PFSK-1 (cell line): ENCODE data around the gene DECR2.

Source experiments
- FOXP2 ChIP-seq: optimal IDR thresholded peaks from 2 replicates; pipeline ENCODE3; 2011; ENCODE audit warnings: borderline replicate concordance, control low read depth, inconsistent platforms; ENCODE audit not compliant: insufficient read depth; ENCODE audit errors: extremely low read length, extremely low read depth
- POLR2AphosphoS5 ChIP-seq: IDR thresholded peaks from 2 replicates; pipeline ENCODE4 v1.6.1; 2012; ENCODE audit warnings: low read depth, mild to moderate bottlenecking, control low read depth, low read length, moderate library complexity
- SIN3A ChIP-seq: IDR thresholded peaks from 2 replicates; pipeline ENCODE4 v1.6.1; 2012; ENCODE audit warnings: mild to moderate bottlenecking, low read length, moderate library complexity, borderline replicate concordance; ENCODE audit not compliant: insufficient read depth
- TAF1 ChIP-seq: IDR thresholded peaks from 2 replicates; pipeline ENCODE4 v1.6.1; 2012; ENCODE audit warnings: low read length, control low read depth, borderline replicate concordance; ENCODE audit not compliant: insufficient read depth
- TF ChIP-seq, protein P1 (sequence below), 2 experiments: IDR thresholded peaks; 2 replicates each; pipeline versions ENCODE4 v1.6.1 to v1.8.0; 2011 to 2012; ENCODE audit warnings: low read depth in 2 of 2, low read length in 2 of 2, control low read depth in 1 of 2, inconsistent platforms in 1 of 2, mild to moderate bottlenecking in 1 of 2, moderate library complexity in 1 of 2; ENCODE audit not compliant: insufficient read depth in 1 of 2

Gene DECR2

GRCh38 chr16:426906-427249 is 25.2 kb downstream of the DECR2 start:
- TF ChIP-seq POLR2AphosphoS5, result no peak
- TF ChIP-seq SIN3A, result no peak
- TF ChIP-seq, protein P1, sequence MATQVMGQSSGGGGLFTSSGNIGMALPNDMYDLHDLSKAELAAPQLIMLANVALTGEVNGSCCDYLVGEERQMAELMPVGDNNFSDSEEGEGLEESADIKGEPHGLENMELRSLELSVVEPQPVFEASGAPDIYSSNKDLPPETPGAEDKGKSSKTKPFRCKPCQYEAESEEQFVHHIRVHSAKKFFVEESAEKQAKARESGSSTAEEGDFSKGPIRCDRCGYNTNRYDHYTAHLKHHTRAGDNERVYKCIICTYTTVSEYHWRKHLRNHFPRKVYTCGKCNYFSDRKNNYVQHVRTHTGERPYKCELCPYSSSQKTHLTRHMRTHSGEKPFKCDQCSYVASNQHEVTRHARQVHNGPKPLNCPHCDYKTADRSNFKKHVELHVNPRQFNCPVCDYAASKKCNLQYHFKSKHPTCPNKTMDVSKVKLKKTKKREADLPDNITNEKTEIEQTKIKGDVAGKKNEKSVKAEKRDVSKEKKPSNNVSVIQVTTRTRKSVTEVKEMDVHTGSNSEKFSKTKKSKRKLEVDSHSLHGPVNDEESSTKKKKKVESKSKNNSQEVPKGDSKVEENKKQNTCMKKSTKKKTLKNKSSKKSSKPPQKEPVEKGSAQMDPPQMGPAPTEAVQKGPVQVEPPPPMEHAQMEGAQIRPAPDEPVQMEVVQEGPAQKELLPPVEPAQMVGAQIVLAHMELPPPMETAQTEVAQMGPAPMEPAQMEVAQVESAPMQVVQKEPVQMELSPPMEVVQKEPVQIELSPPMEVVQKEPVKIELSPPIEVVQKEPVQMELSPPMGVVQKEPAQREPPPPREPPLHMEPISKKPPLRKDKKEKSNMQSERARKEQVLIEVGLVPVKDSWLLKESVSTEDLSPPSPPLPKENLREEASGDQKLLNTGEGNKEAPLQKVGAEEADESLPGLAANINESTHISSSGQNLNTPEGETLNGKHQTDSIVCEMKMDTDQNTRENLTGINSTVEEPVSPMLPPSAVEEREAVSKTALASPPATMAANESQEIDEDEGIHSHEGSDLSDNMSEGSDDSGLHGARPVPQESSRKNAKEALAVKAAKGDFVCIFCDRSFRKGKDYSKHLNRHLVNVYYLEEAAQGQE (IDR thresholded peaks at IDR 0.05; ENCODE audit: insufficient read depth in 1 of 2, low read depth in 2 of 2, low read length in 2 of 2), result no peak
- no peak for TF ChIP-seq FOXP2
- no peak for TF ChIP-seq TAF1

- no peak for TF ChIP-seq FOXP2
- TF ChIP-seq, protein P1 (IDR thresholded peaks at IDR 0.05; ENCODE audit: insufficient read depth in 1 of 2, low read depth in 2 of 2, low read length in 2 of 2), result no peak
- TF ChIP-seq POLR2AphosphoS5, result no peak
- TF ChIP-seq TAF1, result no peak
- TF ChIP-seq SIN3A, result no peak
Observed at GRCh38 chr16:427250-427649, 25.6 kb downstream of the DECR2 start.

- no peak for TF ChIP-seq FOXP2
- TF ChIP-seq, protein P1 (IDR thresholded peaks at IDR 0.05; ENCODE audit: insufficient read depth in 1 of 2, low read depth in 2 of 2, low read length in 2 of 2), result no peak
Observed at GRCh38 chr16:430904-431303, 29.2 kb downstream of the DECR2 start.

DNA sequence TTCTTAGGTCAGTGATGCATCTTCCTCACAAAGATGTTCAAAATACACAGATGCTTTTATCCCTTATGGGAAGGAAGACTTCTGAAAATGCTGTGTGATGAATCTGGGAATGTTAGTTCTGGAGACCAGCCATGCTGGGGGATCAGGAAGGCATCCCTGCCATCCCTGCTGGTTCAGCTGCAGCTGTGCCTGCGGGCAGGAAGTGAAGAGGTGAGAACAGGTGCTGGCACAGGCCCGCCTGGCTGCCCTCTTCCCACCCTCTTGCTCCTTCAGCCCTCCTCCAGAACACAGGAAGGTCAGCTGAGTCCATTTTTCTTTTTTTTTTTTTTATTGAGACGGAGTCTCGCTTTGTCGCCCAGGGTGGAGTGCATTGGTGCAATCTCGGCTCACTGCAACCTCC is 38.9 kb downstream of the DECR2 start:
- TF ChIP-seq POLR2AphosphoS5 (no peak), FOXP2 (no peak), SIN3A (no peak)

DNA sequence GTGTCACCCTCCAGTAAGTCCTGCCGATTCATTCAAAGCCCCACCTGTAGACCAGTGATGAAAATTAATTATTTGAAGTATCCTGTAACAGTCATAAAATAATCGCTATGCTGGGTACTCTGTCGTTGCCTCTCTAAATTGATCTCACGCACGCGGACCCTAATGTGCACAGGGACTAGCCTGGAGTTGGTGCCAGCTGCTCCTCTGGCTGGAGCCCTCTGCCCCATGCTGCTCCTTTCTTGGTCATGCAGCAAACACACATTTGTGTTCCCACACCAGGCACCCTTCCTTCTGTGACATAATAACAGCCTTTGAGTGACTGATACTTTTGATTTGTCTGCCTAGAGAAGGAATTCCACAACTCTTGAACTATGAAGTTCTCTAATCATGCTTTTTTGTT is 39.8 kb downstream of the DECR2 start:
- TF ChIP-seq POLR2AphosphoS5 (no peak), TAF1 (no peak), SIN3A (no peak), FOXP2 (no peak)
- TF ChIP-seq, protein P1 (IDR thresholded peaks at IDR 0.05; ENCODE audit: insufficient read depth in 1 of 2, low read depth in 2 of 2, low read length in 2 of 2), result no peak

DNA sequence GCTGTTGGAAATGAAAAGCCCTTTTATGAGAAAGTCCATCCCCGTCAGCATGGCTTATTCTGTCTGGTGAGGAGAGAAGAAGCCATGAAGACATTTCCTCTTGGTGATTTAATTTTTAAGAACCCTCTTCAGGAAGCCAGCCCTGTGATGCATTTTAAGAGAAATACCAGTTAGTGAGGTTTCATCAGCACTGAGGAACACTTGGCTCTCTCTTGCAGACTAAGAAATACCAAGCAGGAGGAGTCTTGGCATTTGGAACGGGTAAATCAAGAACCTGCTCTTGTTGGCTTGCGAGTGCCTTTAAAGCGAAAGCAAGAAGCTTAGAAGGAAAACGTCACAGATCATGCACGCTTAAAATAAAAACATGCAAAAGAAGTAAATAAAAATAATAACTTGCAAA is 41.3 kb downstream of the DECR2 start:
- TF ChIP-seq TAF1 (no peak), SIN3A (no peak), FOXP2 (no peak), POLR2AphosphoS5 (no peak)
- TF ChIP-seq, protein P1 (IDR thresholded peaks at IDR 0.05; ENCODE audit: insufficient read depth in 1 of 2, low read depth in 2 of 2, low read length in 2 of 2), result no peak
